CD4-positive, alpha-beta memory T cell (primary cell): Measurements from ENCODE around the gene NAP1L1. TPM values are rescaled to one million over a fixed set of nuclear protein-coding genes. Genes with fewer than 3 reads are reported as not detected.

ENCODE experiments used
- CTCF ChIA-PET: fragments of 350-600 bp; sonication (Branson Sonifier 250); formaldehyde crosslinking; loops from one replicate; lab custom pipeline; 2021; ENCODE audit warnings: inconsistent platforms; ENCODE audit not compliant: partially characterized antibody; lab: Charles Lee
- POLR2A ChIA-PET: fragments of 350-600 bp; sonication (Branson Sonifier 250); formaldehyde crosslinking; loops from one replicate; lab custom pipeline; 2021; ENCODE audit not compliant: partially characterized antibody; lab: Charles Lee
- DNase-seq, 5 donors: peaks; one replicate each; pipeline versions ENCODE4 v3.0.0 to v3.0.0-alpha.2; 2020 to 2022; ENCODE audit warnings: mixed read lengths in 1 of 5
- H3K27ac ChIP-seq: one replicate; pipeline ENCODE4 v1.7.0; 2013; ENCODE audit warnings: low read depth, low read length
- H3K27me3 ChIP-seq: 2 replicates; pipeline ENCODE4 v1.7.0; 2013; ENCODE audit warnings: mild to moderate bottlenecking, low read length, moderate library complexity; ENCODE audit not compliant: insufficient read depth
- H3K36me3 ChIP-seq: 2 replicates; pipeline ENCODE4 v1.7.0; 2013; ENCODE audit warnings: mild to moderate bottlenecking, low read length, moderate library complexity; ENCODE audit not compliant: insufficient read depth
- H3K4me1 ChIP-seq: 2 replicates; pipeline ENCODE4 v1.7.0; 2013; ENCODE audit warnings: mild to moderate bottlenecking, low read length, moderate library complexity; ENCODE audit not compliant: insufficient read depth
- H3K4me3 ChIP-seq, 2 donors: one replicate each; pipeline ENCODE4 v1.7.0; 2013; ENCODE audit warnings: low read length in 2 of 2, mild to moderate bottlenecking in 1 of 2
- H3K9me3 ChIP-seq, 2 donors: one replicate each; pipeline ENCODE4 v1.7.0; 2013; ENCODE audit warnings: low read length in 2 of 2, control low read depth in 1 of 2; ENCODE audit not compliant: control insufficient read depth in 1 of 2
- H3K27ac Mint-ChIP-seq, 7 donors: one replicate each; pipeline ENCODE4 v1.8.0; 2020 to 2021; ENCODE audit warnings: mixed read lengths in 7 of 7, mild to moderate bottlenecking in 6 of 7, inconsistent platforms in 3 of 7, moderate library complexity in 3 of 7
- H3K27me3 Mint-ChIP-seq, 2 donors: one replicate each; pipeline ENCODE4 v1.8.0; 2020 to 2021; ENCODE audit warnings: mixed read lengths in 2 of 2
- H3K36me3 Mint-ChIP-seq, 2 donors: one replicate each; pipeline ENCODE4 v1.8.0; 2020 to 2021; ENCODE audit warnings: mixed read lengths in 2 of 2, inconsistent platforms in 1 of 2, mild to moderate bottlenecking in 1 of 2
- H3K4me1 Mint-ChIP-seq, 4 donors: one replicate each; pipeline ENCODE4 v1.8.0; 2020 to 2021; ENCODE audit warnings: mixed read lengths in 4 of 4, mild to moderate bottlenecking in 1 of 4
- H3K4me3 Mint-ChIP-seq, 8 donors: one replicate each; pipeline ENCODE4 v1.8.0; 2020 to 2021; ENCODE audit warnings: mixed read lengths in 8 of 8, mild to moderate bottlenecking in 7 of 8, moderate library complexity in 6 of 8, inconsistent platforms in 3 of 8
- H3K9me3 Mint-ChIP-seq, 8 donors: one replicate each; pipeline ENCODE4 v1.8.0; 2020 to 2021; ENCODE audit warnings: mixed read lengths in 8 of 8, mild to moderate bottlenecking in 5 of 8, inconsistent platforms in 3 of 8, moderate library complexity in 1 of 8
- intact Hi-C: fragments of 100-400 bp; cut with micrococcal nuclease; formaldehyde crosslinking; loops from one replicate; pipeline ENCODE4 v1.15.1; 2023
- polyA plus RNA-seq, 2 donors: library from polyadenylated mRNA; unstranded; fragments of 300-500 nt; fragmentation: Illumina TruSeq; gene quantifications; one replicate each; pipeline ENCODE4 v1.2.3, GENCODE V29; 2021
- total RNA-seq, 2 experiments: library from RNA; stranded (reverse); gene quantifications; one replicate each; pipeline ENCODE4 v1.2.3, GENCODE V29; 2021

The NAP1L1 gene
- total RNA-seq, result 100 to 1,000 TPM; 673 to 718 TPM
- polyA plus RNA-seq, result 100 to 1,000 TPM; 156 to 203 TPM

- Mint-ChIP-seq H3K36me3 (peaks cover 9 to 20% of the 10 kb centered on the region in 2 donors), H3K27ac (peak within 1 kb of the TSS; percentile 99 to 100 (median 100)), H3K27me3 (peaks cover 0 to 2% of the 10 kb centered on the region in 2 donors), H3K4me3 (peak within 1 kb of the TSS; percentile 93 to 100 (median 98)), H3K4me1 (peaks cover 33 to 68% (median 44%) of the 10 kb centered on the region in 4 donors), H3K9me3 (peaks cover 0 to 2% (median 0%) of the 10 kb centered on the region in 8 donors)
- POLR2A ChIA-PET, result interaction anchor here (0.6 to 3.3 kb wide), 14 partner anchors 52 to 693 kb away, joined by 3 to 25 read pairs (median 9); partner anchors contain the start of genes BBS10, GLIPR1, GLIPR1L2 and KRR1
- peak within 1 kb of the TSS; percentile 38 to 85 for H3K4me3 ChIP-seq
- DNase-seq, result peak; percentile 94 to 97 (median 96)
- no peaks in the 10 kb centered on the region for H3K36me3 ChIP-seq
- H3K27ac ChIP-seq, result peak within 1 kb of the TSS; percentile 100
- no peaks in the 10 kb centered on the region for H3K9me3 ChIP-seq
- no peaks in the 10 kb centered on the region for H3K27me3 ChIP-seq
- CTCF ChIA-PET, result interaction anchor here (1.5 to 2.6 kb wide), 2 partner anchors 372 to 598 kb away, joined by 4 to 8 read pairs; no protein-coding TSS in a partner anchor
- peaks cover 53% of the 10 kb centered on the region for H3K4me1 ChIP-seq
- intact Hi-C loops, result loop anchor here (1.0 to 10.0 kb wide), 14 partner anchors 15 to 1547 kb away; partner anchors contain the start of genes ATXN7L3B, BBS10, E2F7 and GLIPR1
Measured at GRCh38 chr12:76083904-76084862, at the start of gene NAP1L1. Gene NAP1L1 (minus strand): TSS chr12:76084685. CDS start chr12:76074219, 10,466 bp downstream.

- Histone ChIP-seq H3K4me3 (no peak overlapping the region), H3K27me3 (no peaks in the 10 kb centered on the region), H3K36me3 (no peaks in the 10 kb centered on the region), H3K9me3 (no peaks in the 10 kb centered on the region), H3K4me1 (no peaks in the 10 kb centered on the region), H3K27ac (no peak overlapping the region)
- no peak for DNase-seq
- peaks cover 0 to 5% of the 10 kb centered on the region in 2 donors for H3K27me3 Mint-ChIP-seq
- H3K4me3 Mint-ChIP-seq, result no peak overlapping the region
- H3K4me1 Mint-ChIP-seq, result no peaks in the 10 kb centered on the region
- POLR2A ChIA-PET, result no interaction called here
- H3K27ac Mint-ChIP-seq, result no peak overlapping the region
- peaks cover 0 to 4% (median 0%) of the 10 kb centered on the region in 8 donors for H3K9me3 Mint-ChIP-seq
- H3K36me3 Mint-ChIP-seq, result no peaks in the 10 kb centered on the region
- CTCF ChIA-PET, result no interaction called here
- intact Hi-C loops, result no loop called here
Measured at GRCh38 chr12:76127588-76127987, 43.1 kb upstream of the NAP1L1 start.

- Mint-ChIP-seq H3K36me3 (no peaks in the 10 kb centered on the region), H3K27me3 (no peaks in the 10 kb centered on the region), H3K4me3 (no peak overlapping the region), H3K27ac (peak overlapping the region in 1 of 7 donors; percentile 40), H3K9me3 (peaks cover 0 to 2% (median 0%) of the 10 kb centered on the region in 8 donors), H3K4me1 (no peaks in the 10 kb centered on the region)
- CTCF ChIA-PET, result no interaction called here
- Histone ChIP-seq H3K27ac (no peak overlapping the region), H3K27me3 (no peaks in the 10 kb centered on the region), H3K36me3 (no peaks in the 10 kb centered on the region), H3K4me1 (no peaks in the 10 kb centered on the region), H3K9me3 (no peaks in the 10 kb centered on the region), H3K4me3 (no peak overlapping the region)
- intact Hi-C loops, result no loop called here
- no peak for DNase-seq
- POLR2A ChIA-PET, result no interaction called here
Measured at GRCh38 chr12:76124456-76124855, 40.0 kb upstream of the NAP1L1 start.

- CTCF ChIA-PET, result no interaction called here
- Histone ChIP-seq H3K27ac (no peak overlapping the region), H3K27me3 (no peaks in the 10 kb centered on the region), H3K4me1 (no peaks in the 10 kb centered on the region), H3K4me3 (no peak overlapping the region), H3K9me3 (no peaks in the 10 kb centered on the region), H3K36me3 (no peaks in the 10 kb centered on the region)
- Mint-ChIP-seq H3K27me3 (no peaks in the 10 kb centered on the region), H3K4me1 (no peaks in the 10 kb centered on the region), H3K27ac (no peak overlapping the region), H3K4me3 (no peak overlapping the region), H3K36me3 (no peaks in the 10 kb centered on the region), H3K9me3 (peaks cover 0 to 2% (median 0%) of the 10 kb centered on the region in 8 donors)
- POLR2A ChIA-PET, result interaction anchor here (0.7 kb wide), 1 partner anchor 29 kb away, joined by 4 read pairs; no protein-coding TSS in a partner anchor
- DNase-seq, result no peak
- intact Hi-C loops, result no loop called here
Measured at GRCh38 chr12:76123259-76124212, 39.1 kb upstream of the NAP1L1 start.

GRCh38 chr12:76119887-76120286 lies 35.4 kb upstream of the NAP1L1 start:
- peak overlapping the region in 2 of 7 donors; percentile 0 to 23 for H3K27ac Mint-ChIP-seq
- CTCF ChIA-PET, result no interaction called here
- Histone ChIP-seq H3K4me1 (no peaks in the 10 kb centered on the region), H3K9me3 (no peaks in the 10 kb centered on the region), H3K4me3 (no peak overlapping the region), H3K27ac (no peak overlapping the region), H3K36me3 (no peaks in the 10 kb centered on the region), H3K27me3 (no peaks in the 10 kb centered on the region)
- DNase-seq, result no peak
- no peaks in the 10 kb centered on the region for H3K9me3 Mint-ChIP-seq
- H3K27me3 Mint-ChIP-seq, result no peaks in the 10 kb centered on the region
- intact Hi-C loops, result no loop called here
- H3K4me3 Mint-ChIP-seq, result no peak overlapping the region
- H3K36me3 Mint-ChIP-seq, result no peaks in the 10 kb centered on the region
- H3K4me1 Mint-ChIP-seq, result no peaks in the 10 kb centered on the region
- POLR2A ChIA-PET, result no interaction called here

- Mint-ChIP-seq H3K4me3 (no peak overlapping the region), H3K27me3 (no peaks in the 10 kb centered on the region), H3K4me1 (no peaks in the 10 kb centered on the region), H3K9me3 (no peaks in the 10 kb centered on the region), H3K36me3 (no peaks in the 10 kb centered on the region), H3K27ac (no peak overlapping the region)
- H3K36me3 ChIP-seq, result no peaks in the 10 kb centered on the region
- no peaks in the 10 kb centered on the region for H3K27me3 ChIP-seq
- no peak for DNase-seq
- no peaks in the 10 kb centered on the region for H3K9me3 ChIP-seq
- CTCF ChIA-PET, result no interaction called here
- no peaks in the 10 kb centered on the region for H3K4me1 ChIP-seq
- intact Hi-C loops, result no loop called here
- no peak overlapping the region for H3K4me3 ChIP-seq
- no peak overlapping the region for H3K27ac ChIP-seq
- POLR2A ChIA-PET, result no interaction called here
Measured at GRCh38 chr12:76117751-76118150, 33.3 kb upstream of the NAP1L1 start.
